Activated naive CD8-positive, alpha-beta T cell treated with anti-CD3 and anti-CD28 coated beads, Interleukin-2, amount 10 ng/mL, durations not matched to agents 7 days and 5 days (primary cell): ENCODE data around the gene ACD. TPM values are rescaled to one million over a fixed set of nuclear protein-coding genes. Genes with fewer than 3 reads are reported as not detected.

Experiments
- total RNA-seq, 2 experiments: library from RNA; stranded (reverse); gene quantifications; one replicate each; pipeline ENCODE4 v1.2.3, GENCODE V29; 2021

ACD gene
- total RNA-seq, 2 experiments from 2014 or later = 50.7 to 54.2 TPM

Other genes with a start within 250 kb of the ACD start
- gene ZDHHC1, start 243.8 kb downstream of the ACD start, total RNA-seq = under 1 TPM; 0.36 to 0.40 TPM
- gene HSD11B2, start 229.1 kb downstream of the ACD start, total RNA-seq = not detected
- gene ATP6V0D1, start 179.1 kb downstream of the ACD start, total RNA-seq = 10 to 100 TPM; 41.8 to 48.8 TPM
- not detected for gene AGRP, start 176.7 kb downstream of the ACD start, total RNA-seq
- 10 to 100 TPM; 28.7 to 35.7 TPM for gene RIPOR1, start 131.4 kb downstream of the ACD start, total RNA-seq
- 10 to 100 TPM; 69.9 to 72.3 TPM for gene CTCF, start 97.7 kb downstream of the ACD start, total RNA-seq
- 100 to 1,000 TPM; 199 to 203 TPM for gene CARMIL2, start 15.1 kb downstream of the ACD start, total RNA-seq
- gene PARD6A, start 700 bp upstream of the ACD start, total RNA-seq = 10 to 100 TPM in 1 of 2 experiments, 1 to 10 TPM in 1; 9.5 to 11.1 TPM
- gene ENKD1, start 6.5 kb upstream of the ACD start, total RNA-seq = 10 to 100 TPM in 1 of 2 experiments, 1 to 10 TPM in 1; 9.6 to 12.1 TPM
- gene C16orf86, start 6.6 kb upstream of the ACD start, total RNA-seq = 1 to 10 TPM; 5.6 to 5.8 TPM
- 10 to 100 TPM; 12.5 to 14.2 TPM for gene GFOD2, start 59.1 kb upstream of the ACD start, total RNA-seq
- 10 to 100 TPM; 23.1 to 23.2 TPM for gene RANBP10, start 146.3 kb upstream of the ACD start, total RNA-seq
- under 1 TPM in 1 of 2 experiments, not detected in 1; 0.40 TPM for gene TSNAXIP1, start 146.6 kb upstream of the ACD start, total RNA-seq
- gene THAP11, start 182.1 kb upstream of the ACD start, total RNA-seq = 10 to 100 TPM; 48.1 to 50.1 TPM
- 10 to 100 TPM; 88.4 TPM for gene NUTF2, start 186.7 kb upstream of the ACD start, total RNA-seq
- gene CENPT, start 187.4 kb upstream of the ACD start, total RNA-seq = 10 to 100 TPM; 84.0 to 90.7 TPM
- gene EDC4, start 212.8 kb upstream of the ACD start, total RNA-seq = 100 to 1,000 TPM; 119 to 130 TPM
- gene NRN1L, start 224.6 kb upstream of the ACD start, total RNA-seq = 1 to 10 TPM; 2.1 to 3.1 TPM
- gene PSKH1, start 233.0 kb upstream of the ACD start, total RNA-seq = 10 to 100 TPM; 22.8 to 25.6 TPM